Stimulated activated CD8-positive, alpha-beta memory T cell treated with anti-CD3 and anti-CD28 coated beads, Interleukin-4, amount 100 ng/mL, for 48 hours (primary cell): Measurements from ENCODE around the gene ARGFX.
"Not testable (repeated sequence)": the region's sequence is repeated elsewhere in the genome, so short reads cannot be mapped to it uniquely, and the experiment has no call there.

Experiments
- DNase-seq: peaks from one replicate; pipeline ENCODE4 v3.0.0-alpha.2; 2020

ARGFX gene

GRCh38 chr3:121567649-121568048 lies at the start of gene ARGFX:
Gene ARGFX, plus strand, starts transcription at chr3:121567949. Its CDS starts 2,765 bp downstream, at chr3:121570714.
- no peak for DNase-seq

DNA sequence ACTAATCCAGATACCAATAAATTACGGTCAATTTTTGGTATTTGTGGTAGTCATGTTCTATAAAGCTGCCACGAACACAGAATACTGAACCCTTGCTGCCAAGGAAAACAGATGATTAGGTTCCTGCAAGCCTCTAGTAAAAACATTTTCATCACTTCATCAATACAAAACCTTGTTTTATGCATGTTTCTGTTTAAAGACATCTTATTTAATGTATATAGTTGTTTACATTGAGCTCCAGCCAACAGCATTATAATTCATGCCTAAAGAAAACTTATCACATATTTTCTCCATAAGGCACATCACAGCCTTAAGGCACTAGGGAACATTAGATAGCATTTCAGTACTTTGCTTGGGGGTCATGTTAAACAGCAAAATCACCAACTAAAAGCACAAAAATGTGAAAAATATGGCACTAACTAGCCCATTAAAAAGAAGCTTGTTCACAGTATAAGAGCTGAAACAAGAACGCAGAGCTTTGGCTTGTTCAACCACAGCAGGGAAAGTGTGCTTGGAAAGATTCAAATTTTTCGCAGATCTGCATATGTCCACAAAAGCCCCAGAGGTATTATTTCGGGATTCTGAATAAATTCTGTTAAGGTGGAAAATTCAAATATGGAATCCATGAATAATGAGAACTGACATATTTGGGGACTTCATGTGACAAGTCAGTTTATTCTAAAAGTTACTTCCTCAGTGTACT lies 49.6 kb upstream of the ARGFX start:
- DNase-seq = no peak

GRCh38 chr3:121520510-121520909 lies 47.2 kb upstream of the ARGFX start:
- DNase-seq = no peak

DNA sequence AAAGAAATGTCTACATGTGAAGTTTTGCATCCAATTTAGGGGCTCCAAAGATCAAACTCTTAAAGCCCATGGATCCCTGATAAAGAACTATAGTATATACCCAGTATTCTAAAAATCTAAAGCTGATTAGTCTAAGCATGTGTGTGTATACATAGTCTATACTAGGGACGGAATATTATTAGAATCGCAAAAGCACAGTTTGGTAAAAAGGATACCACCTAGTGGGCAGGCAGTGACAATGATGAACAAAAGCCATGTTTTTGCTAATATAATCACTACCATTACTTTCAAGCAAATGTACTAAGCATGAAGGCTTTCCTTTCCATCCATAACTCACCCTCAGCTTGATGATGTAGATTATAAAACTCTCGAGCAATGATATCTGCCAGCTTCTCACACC lies 38.4 kb upstream of the ARGFX start:
- DNase-seq = no peak

DNA sequence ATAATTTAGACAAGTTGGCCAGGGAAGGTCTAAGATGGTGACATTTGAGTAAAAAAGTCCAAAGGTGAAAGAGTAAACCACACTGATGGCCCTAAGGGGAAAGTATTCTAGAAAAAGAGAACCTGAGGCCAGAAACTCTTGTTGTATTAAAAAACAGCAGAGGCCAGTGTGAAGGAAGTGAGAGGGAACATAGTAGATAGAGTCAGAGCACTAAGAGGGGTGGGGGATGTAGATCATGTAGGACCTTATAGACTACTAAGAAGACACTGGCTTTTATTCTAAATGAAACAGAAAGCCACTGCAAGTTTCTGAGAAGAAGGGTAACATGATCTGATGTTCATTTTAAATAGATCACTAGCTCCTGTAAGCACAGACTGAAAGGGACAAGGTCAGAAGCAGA lies 36.5 kb upstream of the ARGFX start:
- no peak for DNase-seq

- no peak for DNase-seq
Measured at GRCh38 chr3:121542924-121543323, 24.8 kb upstream of the ARGFX start.

GRCh38 chr3:121545049-121545573 lies 22.6 kb upstream of the ARGFX start:
- DNase-seq = peak; percentile 39

DNA sequence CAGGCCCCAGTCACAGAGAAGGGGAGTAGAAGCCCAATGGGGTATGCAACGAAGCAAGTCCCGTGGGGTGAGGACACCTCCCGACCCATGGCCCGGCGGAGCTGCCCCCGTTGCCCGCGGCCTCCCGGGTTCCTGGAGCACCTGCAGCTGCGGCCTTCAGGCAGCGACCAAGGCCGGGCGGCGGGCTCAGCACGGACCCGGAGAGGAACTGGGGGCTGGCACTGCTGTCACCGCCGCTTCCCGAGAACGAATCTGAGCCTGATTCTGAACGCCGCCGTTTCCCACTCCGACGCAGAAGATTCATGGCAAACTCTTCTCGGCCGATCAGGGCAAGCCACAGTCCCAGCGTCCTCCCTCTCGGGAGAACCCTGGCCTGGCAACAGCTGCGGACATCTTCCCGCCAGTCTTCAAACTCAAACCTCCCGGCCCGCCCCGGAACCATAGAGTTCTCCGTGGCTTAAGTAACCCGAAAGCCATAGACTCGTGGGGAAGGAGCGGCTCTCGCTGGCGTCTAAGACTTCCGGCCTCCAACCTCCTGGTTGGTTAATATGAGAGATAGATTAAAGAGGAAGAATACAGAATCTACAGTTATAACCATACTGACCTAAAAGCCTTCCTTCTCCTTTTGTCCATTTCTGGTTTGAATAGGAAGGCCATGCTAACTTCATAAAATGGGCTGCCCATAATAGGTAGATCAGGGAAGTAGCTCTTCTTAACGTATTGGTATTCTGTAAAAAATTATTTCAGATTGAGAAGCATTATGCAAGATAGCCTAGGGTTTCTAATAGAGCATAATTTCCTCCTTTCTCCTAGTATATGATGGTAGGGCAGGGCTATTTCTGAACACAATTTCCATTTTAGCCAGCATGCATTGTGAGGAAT lies 21.9 kb upstream of the ARGFX start, which contains the start of gene POLQ:
Gene POLQ (minus strand): TSS at position 415 of the 882 bp plus-strand sequence. CDS start 111 bp downstream, at position 304.
- peak; percentile 90 for DNase-seq

- DNase-seq = no peak
Measured at GRCh38 chr3:121552379-121552778, 15.4 kb upstream of the ARGFX start.

- DNase-seq = no peak
Measured at GRCh38 chr3:121552797-121553196, 15.0 kb upstream of the ARGFX start.

GRCh38 chr3:121557426-121557934 lies 10.3 kb upstream of the ARGFX start:
- no peak for DNase-seq

- DNase-seq = no peak
Measured at GRCh38 chr3:121562148-121562547, 5.6 kb upstream of the ARGFX start.

- DNase-seq = no peak
Measured at GRCh38 chr3:121566773-121567172, 976 bp upstream of the ARGFX start.

DNA sequence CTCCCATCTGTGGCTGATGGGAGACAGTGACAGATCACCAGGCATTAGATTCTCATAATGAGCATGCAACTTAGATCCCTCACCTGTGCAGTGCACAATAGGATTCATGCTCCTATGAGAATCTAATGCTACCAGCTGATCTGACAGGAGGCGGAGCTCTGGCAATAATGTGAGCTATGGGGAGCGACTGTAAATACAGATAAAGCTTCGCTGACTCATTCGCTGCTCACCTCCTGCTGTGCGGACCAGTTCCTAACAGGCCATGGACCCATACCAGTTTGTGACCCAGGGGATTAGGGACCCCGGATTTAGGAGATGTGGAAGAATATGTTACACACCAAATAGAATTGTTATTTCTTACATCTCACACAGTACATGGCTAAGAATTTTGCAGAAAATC lies 6.7 kb downstream of the ARGFX start:
- DNase-seq = no peak

GRCh38 chr3:121581691-121582090 lies 13.9 kb downstream of the ARGFX start:
- DNase-seq = no peak

- DNase-seq = no peak
Measured at GRCh38 chr3:121584418-121584817, 16.7 kb downstream of the ARGFX start.

DNA sequence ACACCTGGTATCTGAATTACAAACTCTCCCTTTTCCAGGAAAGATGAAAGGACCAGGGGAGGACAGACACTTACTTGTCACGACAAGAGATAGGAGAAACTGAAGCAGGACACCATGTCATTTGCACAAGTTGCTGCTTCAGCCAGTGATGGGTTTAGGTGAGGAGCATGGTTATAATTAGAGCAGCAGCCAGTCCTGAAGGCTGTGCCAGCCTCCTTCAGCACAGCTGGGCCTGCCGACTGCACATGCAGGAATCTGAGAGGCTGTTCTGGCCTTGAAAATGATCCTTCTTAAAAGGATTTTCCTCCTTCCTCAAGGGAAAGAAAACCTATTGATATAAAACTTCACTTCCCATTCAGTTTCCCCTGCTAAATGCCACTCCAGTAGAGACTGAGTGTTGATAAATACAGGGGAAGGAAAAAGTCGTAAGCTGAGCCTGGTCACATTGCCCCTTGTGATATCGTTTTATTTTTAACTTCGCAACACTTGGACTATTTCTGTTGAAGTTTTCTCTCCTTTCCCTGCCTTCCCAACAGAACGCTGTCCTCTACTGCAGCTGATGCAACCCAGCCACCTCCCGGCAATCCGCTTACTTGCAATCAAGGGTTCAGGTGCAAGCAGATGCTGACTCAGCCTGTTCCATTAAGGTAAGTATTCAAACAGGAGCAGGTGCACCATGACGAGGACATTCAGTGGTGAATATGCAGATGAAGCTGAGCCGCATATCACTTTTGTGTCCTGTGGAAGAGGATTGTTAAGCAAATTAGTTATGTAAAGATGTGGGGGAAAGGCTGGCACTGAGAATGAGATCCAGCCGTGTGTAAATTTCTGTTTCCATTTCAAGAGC lies 25.3 kb downstream of the ARGFX start, which contains the start of gene FBXO40:
Gene FBXO40 (plus strand): TSS at position 524 of the 847 bp plus-strand sequence. CDS start 27,197 bp downstream, outside the sequence.
- no peak for DNase-seq

GRCh38 chr3:121593806-121594205 lies 26.1 kb downstream of the ARGFX start:
- not testable (repeated sequence) for DNase-seq

GRCh38 chr3:121594850-121595249 lies 27.1 kb downstream of the ARGFX start:
- no peak for DNase-seq

DNA sequence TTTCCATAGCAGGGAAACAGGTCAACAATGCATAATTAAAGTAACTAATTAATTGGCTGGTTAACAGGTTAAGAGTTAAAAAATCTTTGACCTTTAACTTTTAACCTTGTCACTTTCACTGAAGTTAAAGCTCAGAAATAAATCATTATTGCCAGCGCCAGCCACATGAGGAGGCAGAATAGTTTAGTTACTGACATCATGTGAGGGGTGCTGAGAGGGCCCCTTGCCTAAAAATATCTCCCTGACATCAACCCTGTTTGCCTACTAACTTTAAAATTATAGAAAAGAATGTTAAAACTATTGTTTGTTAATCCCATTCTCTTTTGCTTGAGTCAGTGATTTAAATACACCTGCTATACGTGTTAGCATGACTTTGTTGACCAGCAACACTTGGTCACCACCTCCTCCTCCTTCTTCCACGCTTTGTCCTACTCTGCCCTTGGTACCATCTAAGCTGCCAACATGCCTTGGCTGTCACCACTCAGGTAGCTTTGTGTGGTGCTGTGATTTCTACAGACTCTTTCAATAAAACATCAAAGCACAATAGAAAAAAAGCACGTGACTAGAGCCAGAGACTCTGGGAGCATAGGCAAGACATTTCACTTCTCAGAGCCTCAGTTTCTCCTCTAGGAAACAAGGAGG lies 28.1 kb downstream of the ARGFX start:
- no peak for DNase-seq

- no peak for DNase-seq
Measured at GRCh38 chr3:121598564-121598963, 30.8 kb downstream of the ARGFX start.

GRCh38 chr3:121599900-121600299 lies 32.2 kb downstream of the ARGFX start:
- not testable (repeated sequence) for DNase-seq
